MM.1S (cell line): ENCODE data around the gene NEUROD4.

ENCODE experiments used
- DNase-seq: peaks from one replicate; pipeline ENCODE4 v3.0.0-alpha.2; 2015
- H2AFZ ChIP-seq: fragments of 300-600 bp; sonication (generic); 2 replicates; pipeline ENCODE4 v1.6.0; 2016; ENCODE audit warnings: antibody characterized with exemption, low read length
- H3F3A ChIP-seq: fragments of 300-600 bp; sonication (generic); 2 replicates; pipeline ENCODE4 v1.6.1; 2016; ENCODE audit warnings: mild to moderate bottlenecking, antibody characterized with exemption, low read length, moderate library complexity, mixed read lengths; ENCODE audit not compliant: insufficient read depth
- H3K27ac ChIP-seq: fragments of 300-600 bp; sonication (generic); 2 replicates; pipeline ENCODE4 v1.5.1; 2016; ENCODE audit warnings: mild to moderate bottlenecking, low read length
- H3K27me3 ChIP-seq: fragments of 300-600 bp; sonication (generic); replicated peaks from 2 replicates; pipeline ENCODE4 v1.6.0; 2016; ENCODE audit warnings: low read length; ENCODE audit not compliant: insufficient read depth
- H3K36me3 ChIP-seq: fragments of 300-600 bp; sonication (generic); replicated peaks from 2 replicates; pipeline ENCODE4 v1.6.1; 2016; ENCODE audit warnings: mild to moderate bottlenecking, low read length, mixed read lengths; ENCODE audit not compliant: insufficient read depth
- H3K4me1 ChIP-seq: fragments of 300-600 bp; sonication (generic); 2 replicates; pipeline ENCODE4 v1.6.1; 2016; ENCODE audit warnings: low read length, mixed read lengths
- H3K4me2 ChIP-seq: fragments of 300-600 bp; sonication (generic); 2 replicates; pipeline ENCODE4 v1.6.0; 2016; ENCODE audit warnings: low read depth, low read length
- H3K4me3 ChIP-seq: fragments of 300-600 bp; sonication (generic); 2 replicates; pipeline ENCODE4 v1.5.1; 2016; ENCODE audit warnings: low read length, mixed read lengths
- H3K79me2 ChIP-seq: fragments of 300-600 bp; sonication (generic); 2 replicates; pipeline ENCODE4 v1.6.1; 2016; ENCODE audit warnings: mixed run types, low read length, mixed read lengths
- H3K9ac ChIP-seq: fragments of 300-600 bp; sonication (generic); 2 replicates; pipeline ENCODE4 v1.6.1; 2016; ENCODE audit warnings: low read length, mixed read lengths
- H3K9me2 ChIP-seq: fragments of 300-600 bp; sonication (generic); replicated peaks from 2 replicates; pipeline ENCODE4 v1.6.1; 2016; ENCODE audit warnings: mild to moderate bottlenecking, low read length, mixed read lengths; ENCODE audit not compliant: insufficient read depth
- H3K9me3 ChIP-seq: fragments of 300-600 bp; sonication (generic); replicated peaks from 2 replicates; pipeline ENCODE4 v1.6.1; 2016; ENCODE audit warnings: mild to moderate bottlenecking, low read length, mixed read lengths; ENCODE audit not compliant: insufficient read depth
- H4K20me1 ChIP-seq: fragments of 300-600 bp; sonication (generic); 2 replicates; pipeline ENCODE4 v1.6.1; 2016; ENCODE audit warnings: mild to moderate bottlenecking, low read length, moderate library complexity, mixed read lengths; ENCODE audit not compliant: insufficient read depth
- EZH2 ChIP-seq: fragments of 300-600 bp; sonication (generic); optimal IDR thresholded peaks from 2 replicates; pipeline ENCODE3; 2017; ENCODE audit warnings: low read depth, mild to moderate bottlenecking, antibody characterized with exemption, low read length, mixed read lengths
- EZH2phosphoT487 ChIP-seq: fragments of 300-600 bp; sonication (generic); IDR thresholded peaks from 2 replicates; pipeline ENCODE4 v1.6.1; 2018; ENCODE audit warnings: antibody characterized with exemption, low read length
- TF ChIP-seq, protein P1 (sequence below): fragments of 300-600 bp; sonication (generic); IDR thresholded peaks from 2 replicates; pipeline ENCODE4 v1.5.1; 2016; ENCODE audit warnings: antibody characterized with exemption, low read length, mixed read lengths

The NEUROD4 gene

DNA sequence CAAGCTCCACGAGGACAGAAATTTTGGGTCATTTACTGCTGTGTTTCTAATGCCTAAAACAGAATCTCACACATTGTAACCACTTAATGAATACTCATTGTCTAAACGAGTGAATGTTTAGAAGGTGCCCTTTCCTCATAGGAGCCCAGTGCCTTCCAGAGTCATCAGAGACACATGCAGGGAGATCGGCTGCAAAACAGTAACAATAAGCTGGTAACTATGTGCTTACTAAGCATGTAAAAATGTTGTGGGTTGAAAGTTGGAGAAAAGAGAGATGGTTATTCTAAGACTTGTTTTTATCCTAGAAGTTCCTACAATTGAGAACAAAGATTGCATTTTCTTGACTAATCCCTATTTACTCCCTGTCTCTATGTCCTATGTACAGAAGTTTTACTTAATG lies 42.6 kb upstream of the NEUROD4 start:
- no peak overlapping the region for H3K9ac ChIP-seq
- H3K36me3 ChIP-seq, result no peaks in the 10 kb centered on the region; the same call in 1 of the 2 replicates
- H3K4me1 ChIP-seq, result no peaks in the 10 kb centered on the region
- H3K9me2 ChIP-seq, result no peaks in the 10 kb centered on the region
- no peak overlapping the region for H3K4me2 ChIP-seq
- H3K4me3 ChIP-seq, result no peak overlapping the region
- no peaks in the 10 kb centered on the region for H3K9me3 ChIP-seq
- H3F3A ChIP-seq, result no peaks in the 10 kb centered on the region
- 0 out of 2 replicates have a peak, but pooled peaks cover 3% of the 10 kb centered on the region for H3K79me2 ChIP-seq
- no peaks in the 10 kb centered on the region for H3K27me3 ChIP-seq
- H2AFZ ChIP-seq, result no peak overlapping the region
- DNase-seq, result no peak
- H4K20me1 ChIP-seq, result no peaks in the 10 kb centered on the region
- TF ChIP-seq EZH2 (no peak), EZH2phosphoT487 (no peak)
- TF ChIP-seq, protein P1, sequence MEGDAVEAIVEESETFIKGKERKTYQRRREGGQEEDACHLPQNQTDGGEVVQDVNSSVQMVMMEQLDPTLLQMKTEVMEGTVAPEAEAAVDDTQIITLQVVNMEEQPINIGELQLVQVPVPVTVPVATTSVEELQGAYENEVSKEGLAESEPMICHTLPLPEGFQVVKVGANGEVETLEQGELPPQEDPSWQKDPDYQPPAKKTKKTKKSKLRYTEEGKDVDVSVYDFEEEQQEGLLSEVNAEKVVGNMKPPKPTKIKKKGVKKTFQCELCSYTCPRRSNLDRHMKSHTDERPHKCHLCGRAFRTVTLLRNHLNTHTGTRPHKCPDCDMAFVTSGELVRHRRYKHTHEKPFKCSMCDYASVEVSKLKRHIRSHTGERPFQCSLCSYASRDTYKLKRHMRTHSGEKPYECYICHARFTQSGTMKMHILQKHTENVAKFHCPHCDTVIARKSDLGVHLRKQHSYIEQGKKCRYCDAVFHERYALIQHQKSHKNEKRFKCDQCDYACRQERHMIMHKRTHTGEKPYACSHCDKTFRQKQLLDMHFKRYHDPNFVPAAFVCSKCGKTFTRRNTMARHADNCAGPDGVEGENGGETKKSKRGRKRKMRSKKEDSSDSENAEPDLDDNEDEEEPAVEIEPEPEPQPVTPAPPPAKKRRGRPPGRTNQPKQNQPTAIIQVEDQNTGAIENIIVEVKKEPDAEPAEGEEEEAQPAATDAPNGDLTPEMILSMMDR, result no peak
- no peak overlapping the region for H3K27ac ChIP-seq

DNA sequence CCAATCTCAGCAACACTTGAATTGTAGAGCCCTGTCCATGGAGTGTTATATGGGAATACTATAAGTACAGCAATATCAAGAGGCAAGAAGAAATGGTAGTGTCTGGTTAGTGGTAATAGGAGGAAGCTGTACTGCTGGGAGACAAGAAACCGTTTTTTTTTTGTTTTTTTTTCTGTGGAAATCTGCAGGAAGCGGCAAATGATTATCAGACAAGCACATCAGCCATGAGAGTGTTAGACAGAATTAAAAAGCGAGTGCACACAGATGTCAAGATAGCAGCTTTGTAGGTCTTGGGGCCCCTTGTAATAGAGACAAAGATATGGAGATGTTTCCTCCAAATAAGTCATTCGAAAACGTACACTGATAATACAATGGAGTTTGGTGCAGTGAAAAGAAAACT lies 41.9 kb upstream of the NEUROD4 start:
- no peaks in the 10 kb centered on the region for H3K9me2 ChIP-seq
- H3F3A ChIP-seq, result no peaks in the 10 kb centered on the region
- no peak overlapping the region for H3K27ac ChIP-seq
- no peaks in the 10 kb centered on the region for H4K20me1 ChIP-seq
- TF ChIP-seq, protein P1, result no peak
- TF ChIP-seq EZH2 (no peak), EZH2phosphoT487 (no peak)
- DNase-seq, result no peak
- 0 out of 2 replicates have a peak, but pooled peaks cover 5% of the 10 kb centered on the region for H3K79me2 ChIP-seq
- H3K36me3 ChIP-seq, result no peaks in the 10 kb centered on the region; the same call in 1 of the 2 replicates
- H3K4me1 ChIP-seq, result no peaks in the 10 kb centered on the region
- H2AFZ ChIP-seq, result no peak overlapping the region
- no peaks in the 10 kb centered on the region for H3K27me3 ChIP-seq
- no peak overlapping the region for H3K9ac ChIP-seq
- no peaks in the 10 kb centered on the region for H3K9me3 ChIP-seq
- no peak overlapping the region for H3K4me3 ChIP-seq
- H3K4me2 ChIP-seq, result no peak overlapping the region

DNA sequence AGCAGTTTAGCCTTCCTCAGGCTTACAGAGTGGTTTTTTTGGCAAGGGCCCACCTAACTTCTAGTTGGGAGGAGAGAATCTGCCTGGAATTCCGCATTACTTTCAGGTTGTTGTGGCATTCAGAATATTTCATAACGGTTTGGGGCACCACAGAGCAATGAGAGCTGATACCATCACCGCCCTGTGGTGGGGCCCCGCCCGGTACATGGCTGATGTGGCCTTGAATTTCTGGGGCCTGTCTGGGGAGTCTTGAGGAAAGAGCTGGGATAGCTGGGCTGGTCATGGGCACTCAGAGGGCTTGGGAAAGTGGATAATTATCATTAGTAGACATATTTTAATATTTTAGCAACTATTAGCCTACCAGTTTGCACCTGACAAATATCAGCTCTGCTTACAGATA lies 39.4 kb upstream of the NEUROD4 start:
- Histone ChIP-seq H3F3A (peaks cover 15% of the 10 kb centered on the region), H3K9ac (no peak overlapping the region), H4K20me1 (no peaks in the 10 kb centered on the region), H3K9me2 (no peaks in the 10 kb centered on the region), H3K9me3 (no peaks in the 10 kb centered on the region), H2AFZ (no peak overlapping the region), H3K4me2 (no peak overlapping the region), H3K27ac (no peak overlapping the region), H3K27me3 (no peaks in the 10 kb centered on the region), H3K4me3 (no peak overlapping the region), H3K79me2 (peaks cover 17% of the 10 kb centered on the region), H3K36me3 (no peaks in the 10 kb centered on the region), H3K4me1 (peaks cover 13% of the 10 kb centered on the region)
- no peak for DNase-seq
- TF ChIP-seq, protein P1, result no peak

DNA sequence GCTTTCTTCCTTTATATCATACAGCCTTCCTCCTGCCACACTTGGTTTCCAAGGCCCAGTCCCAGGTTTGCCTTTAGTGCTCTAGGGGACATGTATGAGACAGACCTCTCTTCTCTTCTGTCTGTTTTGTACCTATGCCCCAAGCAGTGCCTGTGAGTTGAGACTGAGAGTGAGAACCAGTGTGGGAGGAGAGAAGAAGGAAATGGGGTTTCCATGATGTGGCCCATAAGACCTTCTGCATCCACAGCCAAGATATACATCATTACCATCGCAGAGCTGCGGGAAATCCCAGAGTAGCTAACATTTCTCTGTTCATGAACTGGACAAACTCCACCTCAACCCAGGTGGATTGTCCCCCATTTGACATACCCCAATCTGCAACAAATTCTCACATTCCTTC lies 38.0 kb upstream of the NEUROD4 start:
- TF ChIP-seq, protein P1, result no peak
- TF ChIP-seq EZH2, result no peak
- TF ChIP-seq EZH2phosphoT487, result no peak
- Histone ChIP-seq H3K79me2 (peaks cover 17% of the 10 kb centered on the region), H3K27me3 (no peaks in the 10 kb centered on the region), H3K27ac (no peak overlapping the region), H3K4me1 (peaks cover 18% of the 10 kb centered on the region), H3K9ac (no peak overlapping the region), H2AFZ (no peak overlapping the region), H3K9me2 (no peaks in the 10 kb centered on the region), H3F3A (peaks cover 19% of the 10 kb centered on the region), H3K4me2 (no peak overlapping the region), H3K9me3 (no peaks in the 10 kb centered on the region), H3K4me3 (no peak overlapping the region), H3K36me3 (no peaks in the 10 kb centered on the region), H4K20me1 (no peaks in the 10 kb centered on the region)
- DNase-seq, result no peak
